ENCODE measurements around the gene ZNF70.

The ZNF70 gene

DNA sequence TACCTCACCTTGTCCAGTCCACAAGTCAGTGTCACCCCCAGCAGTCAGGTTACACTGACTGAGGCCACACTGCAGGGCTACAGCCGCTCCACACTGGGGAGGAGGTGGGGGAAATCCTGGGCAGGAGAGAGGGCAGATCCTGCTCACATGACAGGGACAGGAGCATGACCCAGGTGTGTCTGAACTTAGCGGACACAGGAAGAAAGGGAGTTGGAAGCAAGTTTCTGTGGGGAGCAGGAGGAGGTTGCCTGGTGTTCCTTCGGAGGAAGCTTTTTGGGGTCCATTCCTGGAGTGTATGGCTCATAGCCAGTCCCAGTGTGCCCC is 27.6 kb upstream of the ZNF70 start:
- no peak for DNase-seq

GRCh38 chr22:23777776-23778576 is 27.1 kb upstream of the ZNF70 start:
- no peak for DNase-seq

- DNase-seq, result no peak
Observed at GRCh38 chr22:23775779-23776375, 25.0 kb upstream of the ZNF70 start.

DNA sequence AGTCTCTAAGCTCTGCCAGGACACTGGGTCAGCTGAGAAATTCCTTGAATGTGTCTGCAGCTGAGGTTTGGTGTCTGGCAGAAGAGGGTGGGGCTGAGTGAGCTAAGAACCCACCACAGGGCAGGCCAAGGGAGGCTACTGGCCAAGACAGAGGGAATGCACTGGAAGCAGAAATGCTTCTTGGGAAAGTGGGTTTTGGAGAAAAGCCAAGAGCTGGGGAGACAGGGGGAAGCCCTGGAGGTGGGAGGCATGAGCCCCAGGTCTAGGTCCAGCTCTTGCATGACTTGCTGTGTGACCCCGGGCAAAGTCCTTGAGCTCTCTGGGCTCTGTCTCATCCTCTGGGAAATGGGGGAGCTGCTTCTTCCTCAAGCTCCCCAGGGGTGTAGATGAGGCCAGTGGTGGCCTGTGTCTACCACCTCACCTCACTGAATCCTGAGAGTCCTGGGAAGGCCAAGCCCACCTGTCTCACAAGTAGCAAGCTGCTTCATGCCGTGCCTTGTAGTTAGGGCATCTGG is 24.1 kb upstream of the ZNF70 start:
- DNase-seq, result no peak

DNA sequence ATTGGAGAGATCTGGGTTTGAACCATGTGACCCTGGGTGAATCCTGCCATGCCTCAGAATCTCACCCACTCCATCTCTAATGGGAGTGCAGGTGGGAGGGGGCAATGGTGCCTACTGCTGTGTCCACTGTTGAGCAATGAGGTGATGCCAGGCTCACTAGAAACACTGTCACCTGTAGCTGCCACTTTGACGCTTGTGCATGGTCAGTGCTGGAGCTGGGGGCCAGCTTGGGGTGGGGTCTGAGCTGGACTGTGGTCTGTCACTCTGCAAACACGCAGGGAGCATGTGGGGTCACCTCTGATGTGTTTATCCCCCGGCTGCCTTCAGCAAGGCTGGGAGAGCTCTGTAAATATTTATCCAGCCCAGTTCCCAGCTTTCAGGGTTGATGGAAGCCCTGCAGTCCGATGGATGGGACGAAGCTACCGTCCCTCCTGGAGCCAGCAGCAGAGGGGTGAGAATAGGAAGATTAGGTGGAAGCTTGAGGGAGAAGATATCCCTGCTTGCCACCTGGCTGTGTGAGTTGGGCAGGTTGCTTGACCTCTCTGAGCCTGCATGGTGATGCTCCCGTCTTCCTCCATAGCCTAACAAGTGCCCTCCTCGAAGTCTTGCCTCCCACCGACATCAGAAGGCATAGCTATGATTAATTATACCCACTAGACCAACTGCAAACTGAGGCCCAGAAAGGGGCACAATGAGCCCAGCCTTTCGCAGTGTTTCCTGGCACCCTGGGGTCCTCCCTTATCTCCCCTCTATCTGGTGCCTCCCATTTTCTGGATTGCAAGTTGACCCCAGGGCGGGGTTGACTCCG is 23.4 kb upstream of the ZNF70 start:
- DNase-seq, result no peak

- no peak for DNase-seq
Observed at GRCh38 chr22:23773483-23774113, 22.7 kb upstream of the ZNF70 start.

- peak; percentile 37 for DNase-seq
Observed at GRCh38 chr22:23772649-23773473, 21.9 kb upstream of the ZNF70 start, which contains the start of gene MMP11. MMP11 (plus strand) TSS chr22:23772849; CDS start chr22:23772871, 22 bp downstream.

DNA sequence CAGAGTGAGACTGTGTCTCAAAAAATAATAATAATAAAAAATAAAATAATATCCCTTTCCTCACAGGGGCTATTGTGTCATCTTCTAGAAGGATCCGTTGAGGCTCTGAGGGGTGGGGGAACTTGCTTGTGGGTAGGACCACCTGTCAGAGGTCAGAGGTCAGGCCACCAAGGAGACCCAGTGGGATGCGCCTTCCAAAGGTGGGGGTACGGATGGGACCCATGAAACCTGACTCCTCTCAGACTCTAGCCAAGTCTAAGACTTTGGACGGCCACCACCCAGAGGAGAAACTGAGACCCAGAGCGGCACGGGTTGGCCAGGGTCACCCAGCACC is 21.4 kb upstream of the ZNF70 start:
- DNase-seq, result no peak

GRCh38 chr22:23769321-23769965 is 18.5 kb upstream of the ZNF70 start:
- DNase-seq, result no peak

GRCh38 chr22:23767673-23768548 is 17.0 kb upstream of the ZNF70 start, which contains the start of gene CHCHD10:
CHCHD10 (minus strand) TSS chr22:23767972; CDS start chr22:23767874, 98 bp downstream.
- peak; percentile 71 for DNase-seq

- DNase-seq, result no peak
Observed at GRCh38 chr22:23767303-23767672, 16.4 kb upstream of the ZNF70 start.

DNA sequence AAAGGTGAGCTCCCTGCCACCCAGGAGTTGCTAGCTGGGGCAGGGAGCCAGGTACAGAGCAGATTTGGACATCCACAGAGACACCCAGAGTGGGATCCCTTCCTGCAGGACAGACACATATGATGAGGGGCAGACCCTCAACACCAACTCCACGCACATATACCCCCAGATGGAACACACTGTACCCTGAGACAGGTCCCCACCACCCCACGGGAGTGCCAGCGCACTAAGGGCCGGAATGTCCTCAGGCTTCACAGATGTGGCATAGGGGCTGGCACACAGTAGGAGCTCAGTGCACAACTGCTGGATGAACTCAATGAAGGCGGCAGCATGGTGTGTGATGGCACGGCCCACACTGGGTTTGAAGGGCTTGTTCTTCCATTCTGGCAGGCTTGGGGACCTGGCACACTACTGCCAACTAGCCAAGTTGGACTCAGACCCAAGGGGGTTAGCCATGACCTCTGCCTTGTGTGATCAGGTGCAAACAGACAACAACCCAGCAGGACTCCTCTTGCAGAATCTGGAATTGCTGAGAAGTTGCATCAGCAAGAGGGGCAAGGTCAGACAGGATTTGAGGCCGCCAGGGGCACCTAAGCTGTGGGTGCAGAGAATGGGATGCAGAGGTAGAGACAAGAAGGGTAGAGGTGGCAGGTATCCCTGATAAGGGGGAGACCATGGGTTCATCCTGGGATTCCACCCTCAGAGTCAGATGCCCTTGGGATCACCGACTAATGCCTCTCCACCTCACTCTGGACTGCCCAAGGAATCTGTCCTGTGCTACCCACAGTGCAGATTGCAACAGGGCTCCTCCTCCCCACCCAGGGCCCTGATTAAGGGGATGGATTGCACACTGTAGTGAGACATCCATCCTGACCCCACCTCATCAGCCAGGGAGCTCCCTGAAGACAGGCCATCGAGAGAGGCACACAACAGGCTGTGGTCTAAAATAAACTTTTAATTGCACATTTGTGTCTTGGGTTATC is 14.3 kb upstream of the ZNF70 start:
- DNase-seq, result no peak

GRCh38 chr22:23763954-23764353 is 13.0 kb upstream of the ZNF70 start:
- DNase-seq, result no peak

DNA sequence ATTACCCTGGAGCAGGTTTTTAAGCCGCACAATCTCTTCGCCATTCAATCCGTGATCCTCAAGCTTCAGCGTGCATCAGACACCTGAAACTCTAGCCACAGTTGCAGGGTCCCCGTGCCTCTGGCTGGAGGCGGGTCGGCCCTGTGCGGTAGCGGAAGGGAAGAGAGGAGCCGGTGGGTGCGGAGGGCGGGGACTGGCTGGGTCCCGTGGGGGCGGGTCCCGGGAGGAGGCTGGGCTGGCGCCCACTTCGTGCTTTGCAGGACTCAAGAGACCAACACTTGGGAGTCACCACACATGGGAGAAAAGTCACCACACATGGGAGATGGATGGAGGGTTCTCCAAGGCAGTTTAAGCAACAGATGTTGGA is 12.7 kb upstream of the ZNF70 start:
- peak; percentile 31 for DNase-seq

- no peak for DNase-seq
Observed at GRCh38 chr22:23762842-23763578, 12.1 kb upstream of the ZNF70 start, which contains the start of gene C22orf15. C22orf15 (plus strand) TSS chr22:23762990; CDS start chr22:23763307, 317 bp downstream.

DNA sequence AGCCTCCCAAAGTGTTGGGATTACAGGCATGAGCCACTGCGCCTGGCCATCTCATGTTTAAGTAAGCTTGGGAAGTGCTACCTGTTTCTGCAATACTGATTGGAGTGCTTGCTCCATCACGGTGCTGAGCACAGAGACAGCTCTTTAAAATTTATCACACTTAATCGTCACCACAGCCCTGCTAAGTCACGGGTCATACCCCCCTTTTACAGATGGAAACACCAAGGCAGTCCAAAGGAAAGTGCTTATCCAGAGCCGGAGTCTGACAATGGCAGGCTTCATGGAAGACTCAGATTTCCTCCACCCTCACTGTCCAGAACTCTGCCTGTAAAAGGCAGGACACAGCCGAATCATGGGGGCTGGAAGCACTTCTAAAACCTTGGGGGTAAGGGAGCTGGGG is 9.1 kb upstream of the ZNF70 start:
- no peak for DNase-seq

- no peak for DNase-seq
Observed at GRCh38 chr22:23759566-23759965, 8.7 kb upstream of the ZNF70 start.

GRCh38 chr22:23756891-23757290 is 6.0 kb upstream of the ZNF70 start:
- no peak for DNase-seq

GRCh38 chr22:23755711-23756110 is 4.8 kb upstream of the ZNF70 start:
- no peak for DNase-seq

Data from activated effector memory CD4-positive, alpha-beta T cell treated with Interleukin-2 at 50 U/mL for 16 hours (primary cell).